HepG2 (cell line): ENCODE measurements around the gene CYP27B1. TPM values are rescaled to one million over a fixed set of nuclear protein-coding genes. Genes with fewer than 3 reads are reported as not detected.
A peak's percentile ranks its signal among the peaks of the same experiment; 100 is the strongest.

ENCODE experiments used
- CBX1 ChIP-seq: IDR thresholded peaks from one replicate; pipeline ENCODE4 v1.6.1; 2016; ENCODE audit warnings: antibody characterized with exemption, low read depth
- CHD2 ChIP-seq: IDR thresholded peaks from 2 replicates; pipeline ENCODE4 v1.6.1; 2011; ENCODE audit warnings: low read depth, low read length, improper control_type of control experiment
- GZF1 ChIP-seq: sonication (generic); formaldehyde crosslinking; IDR thresholded peaks from 2 replicates; pipeline ENCODE4 v1.5.1; 2020; ENCODE audit warnings: mild to moderate bottlenecking, missing genetic modification reagents
- JDP2 ChIP-seq: sonication (generic); formaldehyde crosslinking; IDR thresholded peaks from 2 replicates; pipeline ENCODE4 v1.8.1; 2022; ENCODE audit warnings: missing genetic modification reagents, borderline replicate concordance
- NCOA5 ChIP-seq: sonication (generic); formaldehyde crosslinking; IDR thresholded peaks from 2 replicates; pipeline ENCODE4 v1.4.0; 2020; ENCODE audit warnings: missing genetic modification reagents
- NFE2L1 ChIP-seq: sonication (generic); formaldehyde crosslinking; IDR thresholded peaks from 2 replicates; pipeline ENCODE4 v1.4.0; 2020; ENCODE audit warnings: missing genetic modification reagents, mild to moderate bottlenecking, borderline replicate concordance
- RBM39 ChIP-seq: fragments of 200-400 bp; formaldehyde crosslinking; IDR thresholded peaks from one replicate; pipeline ENCODE4 v1.6.1; 2018; ENCODE audit warnings: antibody characterized with exemption, mild to moderate bottlenecking, low read depth, low read length; ENCODE audit not compliant: poor library complexity, severe bottlenecking
- SAP130 ChIP-seq: IDR thresholded peaks from 2 replicates; pipeline ENCODE4 v1.6.1; 2016; ENCODE audit warnings: low read depth
- ZNF350 ChIP-seq: sonication (generic); formaldehyde crosslinking; IDR thresholded peaks from 2 replicates; pipeline ENCODE4 v1.4.0; 2020; ENCODE audit warnings: mild to moderate bottlenecking, low read depth, missing genetic modification reagents, borderline replicate concordance
- ZNF737 ChIP-seq: sonication (generic); formaldehyde crosslinking; IDR thresholded peaks from 2 replicates; pipeline ENCODE4 v1.5.0; 2020; ENCODE audit warnings: missing genetic modification reagents, mild to moderate bottlenecking, borderline replicate concordance
- ZNF746 ChIP-seq: sonication (generic); formaldehyde crosslinking; IDR thresholded peaks from 2 replicates; pipeline ENCODE4 v1.8.0; 2022; ENCODE audit warnings: mild to moderate bottlenecking, missing genetic modification reagents
- ZNF883 ChIP-seq: sonication (generic); formaldehyde crosslinking; IDR thresholded peaks from 2 replicates; pipeline ENCODE4 v1.5.1; 2020; ENCODE audit warnings: mild to moderate bottlenecking, missing genetic modification reagents; ENCODE audit errors: not compliant biosample characterization
- ZSCAN21 ChIP-seq: sonication (generic); formaldehyde crosslinking; IDR thresholded peaks from 2 replicates; pipeline ENCODE4 v1.8.0; 2022; ENCODE audit warnings: mild to moderate bottlenecking, missing genetic modification reagents, moderate library complexity, borderline replicate concordance
- polyA plus RNA-seq, 8 experiments: library from polyadenylated mRNA; depleted of rRNA in 3 of 8; stranded (reverse) in 7 of 8; unstranded in 1 of 8; fragments of >200 nt; fragmentation: Illumina TruSeq in 4 of 8; extraction: Trizol in 4 of 8; gene quantifications; 2 replicates each; pipeline versions ENCODE4 v1.2.1 to v1.2.3, GENCODE V29; 2011 to 2016; ENCODE audit warnings: low read depth in 4 of 8, missing spikeins in 1 of 8, mixed read lengths in 1 of 8; ENCODE audit not compliant: insufficient read depth in 1 of 8
- total RNA-seq, 5 experiments: library from RNA; depleted of rRNA; stranded (reverse); fragments of >200 nt; fragmentation: Illumina TruSeq; extraction: Trizol; gene quantifications; 2 replicates each; pipeline ENCODE4 v1.2.3, GENCODE V29; 2016; ENCODE audit warnings: low read depth in 1 of 5
- TF ChIP-seq, protein P1 (sequence below): sonication (generic); formaldehyde crosslinking; conservative IDR thresholded peaks from 2 replicates; pipeline ENCODE4 v1.4.0; 2020; ENCODE audit warnings: missing genetic modification reagents
- TF ChIP-seq, protein P2 (sequence below): sonication (generic); formaldehyde crosslinking; IDR thresholded peaks from 2 replicates; pipeline ENCODE4 v1.4.0; 2020; ENCODE audit warnings: missing genetic modification reagents
- TF ChIP-seq, protein P3 (sequence below): IDR thresholded peaks from 2 replicates; pipeline ENCODE4 v1.6.1; 2016; ENCODE audit warnings: missing genetic modification reagents, missing compliant biosample characterization
- TF ChIP-seq, protein P4 (sequence below): sonication (generic); formaldehyde crosslinking; IDR thresholded peaks from 2 replicates; pipeline ENCODE4 v1.9.0; 2021; ENCODE audit warnings: missing genetic modification reagents, borderline replicate concordance
- TF ChIP-seq, protein P5 (sequence below): sonication (generic); formaldehyde crosslinking; IDR thresholded peaks from 2 replicates; pipeline ENCODE4 v1.4.0; 2020; ENCODE audit warnings: missing genetic modification reagents, borderline replicate concordance

The CYP27B1 gene
- total and polyA plus RNA-seq, 2 of the 13 experiments (the other 11 are each of a cell fraction or from before 2014, with no cell fraction given): 2.3 to 3.0 TPM

DNA sequence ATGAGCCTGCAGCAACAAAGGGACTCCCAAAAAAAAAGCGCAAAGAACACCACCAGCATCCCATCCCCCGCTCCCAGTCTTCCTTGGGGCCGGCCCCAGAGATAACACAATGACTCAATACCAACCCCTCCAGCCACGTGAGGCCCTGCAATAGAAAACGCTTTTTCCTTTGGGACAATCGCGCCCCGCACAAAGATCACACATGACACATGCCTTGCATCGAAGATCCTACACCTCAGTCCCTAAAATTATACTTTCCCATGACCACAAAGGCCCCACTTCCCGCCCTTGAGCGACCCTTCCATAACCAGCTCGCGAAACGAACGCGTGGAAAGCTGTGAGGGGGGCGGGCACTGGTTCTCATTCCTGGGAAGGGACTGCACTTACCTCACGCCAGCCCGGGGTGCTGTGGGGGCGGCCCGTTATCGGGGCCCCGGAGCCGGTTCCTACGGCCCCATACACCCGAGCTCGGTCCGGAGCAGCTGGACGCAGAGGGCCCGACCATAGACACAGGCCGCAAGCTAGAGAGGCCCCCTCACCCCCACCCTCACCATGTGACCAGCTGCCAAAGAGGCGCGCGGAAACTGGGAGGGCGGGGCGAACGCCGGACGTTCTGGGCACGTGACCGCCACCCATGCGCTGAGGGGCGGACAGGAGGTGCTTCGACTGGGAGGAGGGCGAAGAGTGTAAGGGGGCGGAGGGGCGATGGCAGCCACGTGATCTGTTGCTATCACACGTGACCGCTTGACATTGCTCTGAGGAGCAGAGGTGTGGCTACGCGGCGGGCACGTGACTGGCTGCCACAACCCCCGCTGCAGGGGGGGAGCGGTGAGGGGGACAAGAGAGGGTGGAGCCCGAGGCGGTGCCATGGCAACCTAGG, 14.8 kb downstream of the CYP27B1 start, which contains the start of gene CDK4 (continued):
- TF ChIP-seq ZNF350 (CRISPR knock-in tag): peak; percentile 94; the same call in 1 of the 2 replicates
- TF ChIP-seq RBM39: peak; percentile 96
- TF ChIP-seq ZNF737 (CRISPR knock-in tag): no peak
- TF ChIP-seq JDP2 (CRISPR knock-in tag): peak; percentile 30; the same call in 1 of the 2 replicates
- TF ChIP-seq, protein P1, sequence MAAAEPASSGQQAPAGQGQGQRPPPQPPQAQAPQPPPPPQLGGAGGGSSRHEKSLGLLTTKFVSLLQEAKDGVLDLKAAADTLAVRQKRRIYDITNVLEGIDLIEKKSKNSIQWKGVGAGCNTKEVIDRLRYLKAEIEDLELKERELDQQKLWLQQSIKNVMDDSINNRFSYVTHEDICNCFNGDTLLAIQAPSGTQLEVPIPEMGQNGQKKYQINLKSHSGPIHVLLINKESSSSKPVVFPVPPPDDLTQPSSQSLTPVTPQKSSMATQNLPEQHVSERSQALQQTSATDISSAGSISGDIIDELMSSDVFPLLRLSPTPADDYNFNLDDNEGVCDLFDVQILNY (CRISPR knock-in tag): peak; percentile 54; the same call in 1 of the 2 replicates
- TF ChIP-seq GZF1 (CRISPR knock-in tag): no peak
- peak; percentile 89 for TF ChIP-seq ZSCAN21 (CRISPR knock-in tag)
- TF ChIP-seq, protein P2, sequence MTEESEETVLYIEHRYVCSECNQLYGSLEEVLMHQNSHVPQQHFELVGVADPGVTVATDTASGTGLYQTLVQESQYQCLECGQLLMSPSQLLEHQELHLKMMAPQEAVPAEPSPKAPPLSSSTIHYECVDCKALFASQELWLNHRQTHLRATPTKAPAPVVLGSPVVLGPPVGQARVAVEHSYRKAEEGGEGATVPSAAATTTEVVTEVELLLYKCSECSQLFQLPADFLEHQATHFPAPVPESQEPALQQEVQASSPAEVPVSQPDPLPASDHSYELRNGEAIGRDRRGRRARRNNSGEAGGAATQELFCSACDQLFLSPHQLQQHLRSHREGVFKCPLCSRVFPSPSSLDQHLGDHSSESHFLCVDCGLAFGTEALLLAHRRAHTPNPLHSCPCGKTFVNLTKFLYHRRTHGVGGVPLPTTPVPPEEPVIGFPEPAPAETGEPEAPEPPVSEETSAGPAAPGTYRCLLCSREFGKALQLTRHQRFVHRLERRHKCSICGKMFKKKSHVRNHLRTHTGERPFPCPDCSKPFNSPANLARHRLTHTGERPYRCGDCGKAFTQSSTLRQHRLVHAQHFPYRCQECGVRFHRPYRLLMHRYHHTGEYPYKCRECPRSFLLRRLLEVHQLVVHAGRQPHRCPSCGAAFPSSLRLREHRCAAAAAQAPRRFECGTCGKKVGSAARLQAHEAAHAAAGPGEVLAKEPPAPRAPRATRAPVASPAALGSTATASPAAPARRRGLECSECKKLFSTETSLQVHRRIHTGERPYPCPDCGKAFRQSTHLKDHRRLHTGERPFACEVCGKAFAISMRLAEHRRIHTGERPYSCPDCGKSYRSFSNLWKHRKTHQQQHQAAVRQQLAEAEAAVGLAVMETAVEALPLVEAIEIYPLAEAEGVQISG: peak; percentile 99
- TF ChIP-seq, protein P3, sequence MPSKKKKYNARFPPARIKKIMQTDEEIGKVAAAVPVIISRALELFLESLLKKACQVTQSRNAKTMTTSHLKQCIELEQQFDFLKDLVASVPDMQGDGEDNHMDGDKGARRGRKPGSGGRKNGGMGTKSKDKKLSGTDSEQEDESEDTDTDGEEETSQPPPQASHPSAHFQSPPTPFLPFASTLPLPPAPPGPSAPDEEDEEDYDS (CRISPR knock-in tag): peak; percentile 87
- TF ChIP-seq ZNF746 (CRISPR knock-in tag): peak; percentile 93
- TF ChIP-seq ZNF883 (CRISPR knock-in tag): peak; percentile 96
- peak; percentile 25 for TF ChIP-seq CBX1
- TF ChIP-seq, protein P4, sequence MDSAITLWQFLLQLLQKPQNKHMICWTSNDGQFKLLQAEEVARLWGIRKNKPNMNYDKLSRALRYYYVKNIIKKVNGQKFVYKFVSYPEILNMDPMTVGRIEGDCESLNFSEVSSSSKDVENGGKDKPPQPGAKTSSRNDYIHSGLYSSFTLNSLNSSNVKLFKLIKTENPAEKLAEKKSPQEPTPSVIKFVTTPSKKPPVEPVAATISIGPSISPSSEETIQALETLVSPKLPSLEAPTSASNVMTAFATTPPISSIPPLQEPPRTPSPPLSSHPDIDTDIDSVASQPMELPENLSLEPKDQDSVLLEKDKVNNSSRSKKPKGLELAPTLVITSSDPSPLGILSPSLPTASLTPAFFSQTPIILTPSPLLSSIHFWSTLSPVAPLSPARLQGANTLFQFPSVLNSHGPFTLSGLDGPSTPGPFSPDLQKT (CRISPR knock-in tag): no peak
- no peak; the same call in 1 of the 2 replicates for TF ChIP-seq CHD2
- TF ChIP-seq NCOA5 (CRISPR knock-in tag): no peak
- peak; percentile 99 for TF ChIP-seq SAP130 (CRISPR knock-in tag)
- TF ChIP-seq, protein P5, sequence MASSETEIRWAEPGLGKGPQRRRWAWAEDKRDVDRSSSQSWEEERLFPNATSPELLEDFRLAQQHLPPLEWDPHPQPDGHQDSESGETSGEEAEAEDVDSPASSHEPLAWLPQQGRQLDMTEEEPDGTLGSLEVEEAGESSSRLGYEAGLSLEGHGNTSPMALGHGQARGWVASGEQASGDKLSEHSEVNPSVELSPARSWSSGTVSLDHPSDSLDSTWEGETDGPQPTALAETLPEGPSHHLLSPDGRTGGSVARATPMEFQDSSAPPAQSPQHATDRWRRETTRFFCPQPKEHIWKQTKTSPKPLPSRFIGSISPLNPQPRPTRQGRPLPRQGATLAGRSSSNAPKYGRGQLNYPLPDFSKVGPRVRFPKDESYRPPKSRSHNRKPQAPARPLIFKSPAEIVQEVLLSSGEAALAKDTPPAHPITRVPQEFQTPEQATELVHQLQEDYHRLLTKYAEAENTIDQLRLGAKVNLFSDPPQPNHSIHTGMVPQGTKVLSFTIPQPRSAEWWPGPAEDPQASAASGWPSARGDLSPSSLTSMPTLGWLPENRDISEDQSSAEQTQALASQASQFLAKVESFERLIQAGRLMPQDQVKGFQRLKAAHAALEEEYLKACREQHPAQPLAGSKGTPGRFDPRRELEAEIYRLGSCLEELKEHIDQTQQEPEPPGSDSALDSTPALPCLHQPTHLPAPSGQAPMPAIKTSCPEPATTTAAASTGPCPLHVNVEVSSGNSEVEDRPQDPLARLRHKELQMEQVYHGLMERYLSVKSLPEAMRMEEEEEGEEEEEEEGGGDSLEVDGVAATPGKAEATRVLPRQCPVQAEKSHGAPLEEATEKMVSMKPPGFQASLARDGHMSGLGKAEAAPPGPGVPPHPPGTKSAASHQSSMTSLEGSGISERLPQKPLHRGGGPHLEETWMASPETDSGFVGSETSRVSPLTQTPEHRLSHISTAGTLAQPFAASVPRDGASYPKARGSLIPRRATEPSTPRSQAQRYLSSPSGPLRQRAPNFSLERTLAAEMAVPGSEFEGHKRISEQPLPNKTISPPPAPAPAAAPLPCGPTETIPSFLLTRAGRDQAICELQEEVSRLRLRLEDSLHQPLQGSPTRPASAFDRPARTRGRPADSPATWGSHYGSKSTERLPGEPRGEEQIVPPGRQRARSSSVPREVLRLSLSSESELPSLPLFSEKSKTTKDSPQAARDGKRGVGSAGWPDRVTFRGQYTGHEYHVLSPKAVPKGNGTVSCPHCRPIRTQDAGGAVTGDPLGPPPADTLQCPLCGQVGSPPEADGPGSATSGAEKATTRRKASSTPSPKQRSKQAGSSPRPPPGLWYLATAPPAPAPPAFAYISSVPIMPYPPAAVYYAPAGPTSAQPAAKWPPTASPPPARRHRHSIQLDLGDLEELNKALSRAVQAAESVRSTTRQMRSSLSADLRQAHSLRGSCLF (CRISPR knock-in tag): no peak; the same call in 1 of the 2 replicates
- no peak; the same call in 1 of the 2 replicates for TF ChIP-seq NFE2L1 (CRISPR knock-in tag)
